Cerebellar cortex (tissue), 1 donor: Measurements from ENCODE around the gene SEC23B.

Experiments used
- DNase-seq: peaks from one replicate; pipeline ENCODE4 v3.0.0-alpha.2; 2015; ENCODE audit warnings: low spot score

Gene SEC23B

DNA sequence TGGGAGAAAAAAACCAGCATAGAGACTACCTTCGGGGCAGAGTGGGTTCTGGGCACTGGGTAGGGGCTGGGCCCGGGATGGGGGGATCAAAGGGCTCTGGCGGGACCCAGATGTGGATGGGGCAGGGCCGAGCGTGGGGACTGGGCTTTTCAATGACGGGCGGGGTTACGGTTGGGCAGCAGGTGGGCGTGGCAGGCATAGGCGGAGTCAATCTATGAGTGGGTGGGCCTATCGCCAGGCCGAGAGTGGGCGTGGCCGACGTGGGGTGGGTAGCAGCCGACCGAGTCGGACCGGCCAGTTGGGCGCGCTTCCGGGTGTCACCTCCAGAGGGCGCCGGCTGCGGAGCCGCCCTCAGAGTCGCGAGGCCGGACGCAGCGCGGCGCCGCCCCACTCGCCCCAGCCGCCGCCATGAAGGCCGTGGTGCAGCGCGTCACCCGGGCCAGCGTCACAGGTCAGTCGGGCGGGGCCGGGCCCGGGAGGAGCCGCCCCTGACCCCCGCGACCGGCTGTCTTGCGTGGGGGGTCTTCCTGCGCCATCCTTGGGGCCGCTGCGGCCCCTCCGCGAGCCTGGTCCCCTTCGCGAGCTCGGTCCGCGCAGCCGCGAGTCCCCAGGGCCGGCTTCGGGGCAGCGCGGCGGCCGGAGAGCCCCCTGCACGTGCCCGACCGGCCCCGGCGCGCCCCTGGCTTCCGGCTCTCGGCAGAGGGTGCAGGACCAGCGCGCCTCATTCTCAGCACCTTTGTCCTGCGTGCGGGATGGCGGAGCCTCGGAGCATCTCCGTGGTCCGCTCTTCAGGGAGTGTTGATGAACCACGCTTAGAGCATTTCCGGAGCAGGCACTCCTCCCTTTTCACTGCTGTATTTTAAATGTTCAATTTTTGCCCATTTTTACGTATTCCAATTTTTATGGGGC lies 80.2 kb downstream of the SEC23B start, which contains the start of gene DTD1:
DTD1 (plus strand) TSS at position 390 of the 909 bp plus-strand sequence; CDS start at position 409, 19 bp downstream.
- peak; percentile 92 for DNase-seq

DNA sequence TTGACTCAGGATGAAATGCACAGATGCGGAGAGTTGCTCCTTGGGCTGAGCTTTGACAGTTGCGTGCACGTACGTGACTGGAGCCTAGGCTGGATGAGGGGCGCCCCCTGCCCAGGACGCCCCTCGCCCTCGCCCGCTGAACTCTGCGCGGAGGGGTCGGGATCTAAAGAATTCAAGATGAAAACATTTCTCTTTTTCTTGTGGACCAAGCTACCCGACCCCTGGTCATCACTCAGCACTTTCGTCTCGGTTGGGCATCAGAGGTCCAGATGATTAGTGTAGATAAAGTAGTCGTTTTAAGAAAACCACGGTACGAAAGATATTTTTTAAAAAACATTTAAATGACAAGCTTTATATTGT lies 80.8 kb downstream of the SEC23B start:
- DNase-seq, result no peak

DNA sequence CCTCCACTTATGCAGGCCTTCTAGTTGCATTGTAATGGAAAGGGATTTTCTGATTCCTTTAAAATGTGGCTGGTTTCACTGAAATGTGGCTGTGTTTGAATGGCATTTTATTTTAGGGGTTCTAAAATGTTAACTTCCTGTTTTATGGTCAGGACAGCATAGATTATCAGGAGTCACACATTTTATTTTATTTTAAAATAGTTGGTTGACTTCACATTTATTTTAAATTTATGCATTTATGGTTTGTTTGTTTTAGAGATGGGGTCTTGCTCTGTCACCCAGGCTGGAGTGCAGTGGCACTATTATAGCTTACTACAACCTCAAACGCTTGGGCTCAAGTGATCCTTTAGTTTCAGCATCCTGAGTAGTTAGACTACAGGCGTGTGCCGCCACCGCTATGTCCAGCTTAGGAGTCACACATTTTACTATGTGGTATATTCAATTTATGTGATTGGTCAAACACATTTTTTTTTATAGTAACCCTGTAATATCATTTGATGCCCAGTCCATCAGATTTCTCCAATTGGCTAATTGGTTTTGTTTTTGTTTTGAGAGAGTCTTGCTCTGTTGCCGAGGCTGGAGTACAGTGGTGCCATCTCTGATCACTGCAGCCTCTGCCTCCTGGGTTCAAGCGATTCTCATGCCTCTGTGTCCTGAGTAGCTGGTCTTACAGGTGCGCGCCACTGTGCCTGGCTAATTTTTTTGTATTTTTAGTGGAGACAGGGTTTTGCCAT lies 82.4 kb downstream of the SEC23B start:
- no peak for DNase-seq

- DNase-seq, result no peak
Observed at GRCh38 chr20:18596270-18596669, 88.5 kb downstream of the SEC23B start.

DNA sequence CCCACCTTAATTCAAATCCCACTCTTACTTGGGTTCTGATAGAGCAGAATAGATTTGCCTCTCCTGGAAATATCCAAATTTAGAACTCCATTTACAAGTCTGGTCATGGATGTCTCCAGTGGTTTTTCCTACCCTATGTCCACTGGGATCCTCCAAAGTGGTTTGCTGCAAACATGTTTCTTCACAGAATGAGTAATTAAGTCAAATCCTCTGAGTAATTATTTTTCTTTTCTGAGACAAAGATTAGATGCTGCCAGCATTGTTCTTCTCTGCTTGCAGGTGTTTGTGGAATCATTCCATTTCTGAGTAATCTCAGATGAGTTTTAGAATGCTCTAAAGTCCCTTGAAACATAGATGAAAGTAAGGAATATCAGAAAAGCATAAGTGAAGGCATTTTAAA lies 102.0 kb downstream of the SEC23B start:
- no peak for DNase-seq
